ENCODE data around the gene PPP1R1C.

- peak; percentile 40; the same call in 1 of the 2 replicates for TF ChIP-seq CTCF (conservative IDR thresholded peaks at IDR 0.05; ENCODE audit: low read length)
- no peak for TF ChIP-seq EZH2phosphoT487 (IDR thresholded peaks at IDR 0.05; ENCODE audit: borderline replicate concordance, low read depth, low read length)
These were observed 31.1 kb upstream of the PPP1R1C start for GRCh38 chr2:181954538-181954883.
